ENCODE results near the gene AUH. TPM values are rescaled to one million over a fixed set of nuclear protein-coding genes. Genes with fewer than 3 reads are reported as not detected.

Gene AUH
- total RNA-seq, 4 donors from 2014 or later: 23.0 to 39.2 (median 25.7) TPM

GRCh38 chr9:91211919-91212318 is 149.8 kb downstream of the AUH start:
- H3K4me3 ChIP-seq: peak overlapping the region in 1 of 2 donors; percentile 14
- H3K27me3 ChIP-seq: no peaks in the 10 kb centered on the region
- H3K36me3 ChIP-seq: no peaks in the 10 kb centered on the region
- H3K27ac ChIP-seq: peak overlapping the region; percentile 64 to 79 (median 69)
- no peak for ATAC-seq
- 41 to 79% methylated on average over 2 to 4 of the region's 5 CpGs for WGBS, 2 donors (ENCODE audit: low coverage in 1 of 2)
- H3K9me3 ChIP-seq: no peaks in the 10 kb centered on the region
- TF ChIP-seq EP300 (IDR thresholded peaks at IDR 0.05): no peak
- no peak for TF ChIP-seq POLR2A (IDR thresholded peaks at IDR 0.05)
- no peak for TF ChIP-seq POLR2AphosphoS5 (IDR thresholded peaks at IDR 0.05)
- TF ChIP-seq, protein P1, sequence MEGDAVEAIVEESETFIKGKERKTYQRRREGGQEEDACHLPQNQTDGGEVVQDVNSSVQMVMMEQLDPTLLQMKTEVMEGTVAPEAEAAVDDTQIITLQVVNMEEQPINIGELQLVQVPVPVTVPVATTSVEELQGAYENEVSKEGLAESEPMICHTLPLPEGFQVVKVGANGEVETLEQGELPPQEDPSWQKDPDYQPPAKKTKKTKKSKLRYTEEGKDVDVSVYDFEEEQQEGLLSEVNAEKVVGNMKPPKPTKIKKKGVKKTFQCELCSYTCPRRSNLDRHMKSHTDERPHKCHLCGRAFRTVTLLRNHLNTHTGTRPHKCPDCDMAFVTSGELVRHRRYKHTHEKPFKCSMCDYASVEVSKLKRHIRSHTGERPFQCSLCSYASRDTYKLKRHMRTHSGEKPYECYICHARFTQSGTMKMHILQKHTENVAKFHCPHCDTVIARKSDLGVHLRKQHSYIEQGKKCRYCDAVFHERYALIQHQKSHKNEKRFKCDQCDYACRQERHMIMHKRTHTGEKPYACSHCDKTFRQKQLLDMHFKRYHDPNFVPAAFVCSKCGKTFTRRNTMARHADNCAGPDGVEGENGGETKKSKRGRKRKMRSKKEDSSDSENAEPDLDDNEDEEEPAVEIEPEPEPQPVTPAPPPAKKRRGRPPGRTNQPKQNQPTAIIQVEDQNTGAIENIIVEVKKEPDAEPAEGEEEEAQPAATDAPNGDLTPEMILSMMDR (IDR thresholded peaks at IDR 0.05): no peak
- peaks cover 12 to 21% (median 14%) of the 10 kb centered on the region in 3 donors for H3K4me1 ChIP-seq

GRCh38 chr9:91211414-91211813 is 150.3 kb downstream of the AUH start:
- Histone ChIP-seq H3K27me3 (no peaks in the 10 kb centered on the region), H3K4me1 (peaks cover 12 to 24% (median 14%) of the 10 kb centered on the region in 3 donors), H3K9me3 (no peaks in the 10 kb centered on the region), H3K36me3 (no peaks in the 10 kb centered on the region), H3K4me3 (no peak overlapping the region), H3K27ac (peak overlapping the region in 3 of 4 donors; percentile 64 to 73 (median 65))
- ATAC-seq: no peak
- 91 to 92% methylated on average over 7 of the region's 7 CpGs for WGBS, 2 donors (ENCODE audit: low coverage in 1 of 2)
- TF ChIP-seq EP300 (IDR thresholded peaks at IDR 0.05) (no peak), POLR2AphosphoS5 (IDR thresholded peaks at IDR 0.05) (no peak), POLR2A (IDR thresholded peaks at IDR 0.05) (no peak)
- TF ChIP-seq, protein P1 (IDR thresholded peaks at IDR 0.05): no peak

GRCh38 chr9:91210318-91210717 is 151.4 kb downstream of the AUH start:
- H3K27ac ChIP-seq: no peak overlapping the region

GRCh38 chr9:91208837-91209236 is 152.9 kb downstream of the AUH start:
- no peak for TF ChIP-seq POLR2AphosphoS5 (IDR thresholded peaks at IDR 0.05)
- no peak for TF ChIP-seq EP300 (IDR thresholded peaks at IDR 0.05)
- no peak for TF ChIP-seq POLR2A (IDR thresholded peaks at IDR 0.05)
- TF ChIP-seq, protein P1 (IDR thresholded peaks at IDR 0.05): no peak
- Histone ChIP-seq H3K4me3 (no peak overlapping the region), H3K9me3 (no peaks in the 10 kb centered on the region), H3K4me1 (peaks cover 12 to 24% (median 14%) of the 10 kb centered on the region in 3 donors), H3K36me3 (no peaks in the 10 kb centered on the region), H3K27ac (peak overlapping the region; percentile 76 to 91 (median 84)), H3K27me3 (no peaks in the 10 kb centered on the region)
- WGBS, 2 donors (ENCODE audit: low coverage in 1 of 2): 92% methylated on average over 4 of the region's 5 CpGs; no CpG with 5 or more reads in 1 of the 2 donors
- no peak for ATAC-seq

More at GRCh38 chr9:91210318-91210717, 151.4 kb downstream of the AUH start:
- no peak for ATAC-seq
- TF ChIP-seq POLR2AphosphoS5 (IDR thresholded peaks at IDR 0.05) (no peak), EP300 (IDR thresholded peaks at IDR 0.05) (no peak), POLR2A (IDR thresholded peaks at IDR 0.05) (no peak)
- TF ChIP-seq, protein P1 (IDR thresholded peaks at IDR 0.05): no peak
- WGBS, 2 donors (ENCODE audit: low coverage in 1 of 2): 94 to 95% methylated on average over 3 to 5 of the region's 6 CpGs
- H3K9me3 ChIP-seq: no peaks in the 10 kb centered on the region
- H3K4me1 ChIP-seq: peaks cover 12 to 24% (median 14%) of the 10 kb centered on the region in 3 donors
- no peak overlapping the region for H3K4me3 ChIP-seq
- H3K36me3 ChIP-seq: no peaks in the 10 kb centered on the region
- H3K27me3 ChIP-seq: no peaks in the 10 kb centered on the region

- no peaks in the 10 kb centered on the region for H3K27me3 ChIP-seq
- H3K36me3 ChIP-seq: no peaks in the 10 kb centered on the region
- H3K9me3 ChIP-seq: no peaks in the 10 kb centered on the region
- ATAC-seq: no peak
- H3K27ac ChIP-seq: peak overlapping the region; percentile 76 to 91 (median 84)
- 53% methylated on average over 3 of the region's 3 CpGs; no CpG with 5 or more reads in 1 of the 2 donors for WGBS, 2 donors (ENCODE audit: low coverage in 1 of 2)
- no peak overlapping the region for H3K4me3 ChIP-seq
- H3K4me1 ChIP-seq: peaks cover 12 to 24% (median 14%) of the 10 kb centered on the region in 3 donors
- TF ChIP-seq, protein P1 (IDR thresholded peaks at IDR 0.05): no peak
- TF ChIP-seq EP300 (IDR thresholded peaks at IDR 0.05): no peak
- no peak for TF ChIP-seq POLR2A (IDR thresholded peaks at IDR 0.05)
- TF ChIP-seq POLR2AphosphoS5 (IDR thresholded peaks at IDR 0.05): no peak
Measured at GRCh38 chr9:91208419-91208745, 153.3 kb downstream of the AUH start.

Measured in gastroesophageal sphincter (tissue), 4 donors.